NB4 (cell line): ENCODE results near the gene IRF2BP2.
A peak's percentile ranks its signal among the peaks of the same experiment; 100 is the strongest.

Experiments used
- DNase-seq: peaks from one replicate; pipeline ENCODE4 v3.0.0; 2010; ENCODE audit warnings: low read depth
- H3K4me3 ChIP-seq: one replicate; pipeline ENCODE4 v1.5.1; 2011; ENCODE audit warnings: mild to moderate bottlenecking, low read depth, low read length, moderate library complexity
- MYC ChIP-seq: IDR thresholded peaks from 2 replicates; pipeline ENCODE4 v1.6.1; 2011; ENCODE audit warnings: low read depth, low read length
- POLR2A ChIP-seq: IDR thresholded peaks from 2 replicates; pipeline ENCODE4 v1.6.1; 2011; ENCODE audit warnings: mild to moderate bottlenecking; ENCODE audit not compliant: insufficient read length; ENCODE audit errors: extremely low read depth
- TF ChIP-seq, protein P1 (sequence below): IDR thresholded peaks from one replicate; pipeline ENCODE4 v1.5.1; 2012; ENCODE audit warnings: low read depth, low read length
- TF ChIP-seq, protein P2 (sequence below): IDR thresholded peaks from 2 replicates; pipeline ENCODE4 v1.6.1; 2011; ENCODE audit warnings: low read depth, low read length

IRF2BP2 gene

DNA sequence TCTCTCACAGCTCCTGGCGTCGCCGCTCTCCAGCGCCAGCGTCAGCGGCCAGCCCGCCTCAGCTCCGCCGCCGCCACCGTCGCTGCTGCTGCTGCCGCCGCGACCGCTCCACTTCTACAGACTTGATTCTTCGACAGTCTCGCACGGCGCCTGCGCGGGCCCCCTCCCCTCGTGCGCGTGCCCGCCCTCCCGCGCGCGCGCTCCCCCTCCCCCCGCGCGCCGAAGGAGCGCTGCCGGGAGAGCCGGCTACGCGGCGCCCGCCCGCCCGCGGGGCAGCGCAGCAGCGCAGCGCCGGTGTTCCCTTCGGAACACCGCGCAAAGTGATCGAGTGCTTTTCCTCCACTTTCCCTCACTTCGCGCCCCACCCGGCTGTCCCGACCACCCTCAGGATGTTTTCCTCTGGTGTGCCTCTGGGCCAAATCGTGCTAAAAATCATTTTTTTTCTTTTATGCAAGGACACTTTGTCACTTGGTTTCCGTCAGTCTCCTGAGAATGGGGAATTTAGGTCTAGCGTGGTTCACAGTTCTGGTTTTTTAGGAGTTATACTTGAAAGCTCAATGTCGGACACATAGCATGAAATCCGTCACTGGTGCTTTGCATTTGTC lies at the start of gene IRF2BP2:
Gene IRF2BP2, minus strand, starts transcription at position 118 of the 605 bp plus-strand sequence. CDS start 684 bp downstream, outside the sequence.
- peak within 1 kb of the TSS; percentile 95 for H3K4me3 ChIP-seq
- DNase-seq, result peak; percentile 89
- TF ChIP-seq, protein P1, sequence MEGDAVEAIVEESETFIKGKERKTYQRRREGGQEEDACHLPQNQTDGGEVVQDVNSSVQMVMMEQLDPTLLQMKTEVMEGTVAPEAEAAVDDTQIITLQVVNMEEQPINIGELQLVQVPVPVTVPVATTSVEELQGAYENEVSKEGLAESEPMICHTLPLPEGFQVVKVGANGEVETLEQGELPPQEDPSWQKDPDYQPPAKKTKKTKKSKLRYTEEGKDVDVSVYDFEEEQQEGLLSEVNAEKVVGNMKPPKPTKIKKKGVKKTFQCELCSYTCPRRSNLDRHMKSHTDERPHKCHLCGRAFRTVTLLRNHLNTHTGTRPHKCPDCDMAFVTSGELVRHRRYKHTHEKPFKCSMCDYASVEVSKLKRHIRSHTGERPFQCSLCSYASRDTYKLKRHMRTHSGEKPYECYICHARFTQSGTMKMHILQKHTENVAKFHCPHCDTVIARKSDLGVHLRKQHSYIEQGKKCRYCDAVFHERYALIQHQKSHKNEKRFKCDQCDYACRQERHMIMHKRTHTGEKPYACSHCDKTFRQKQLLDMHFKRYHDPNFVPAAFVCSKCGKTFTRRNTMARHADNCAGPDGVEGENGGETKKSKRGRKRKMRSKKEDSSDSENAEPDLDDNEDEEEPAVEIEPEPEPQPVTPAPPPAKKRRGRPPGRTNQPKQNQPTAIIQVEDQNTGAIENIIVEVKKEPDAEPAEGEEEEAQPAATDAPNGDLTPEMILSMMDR, result no peak
- TF ChIP-seq, protein P2, sequence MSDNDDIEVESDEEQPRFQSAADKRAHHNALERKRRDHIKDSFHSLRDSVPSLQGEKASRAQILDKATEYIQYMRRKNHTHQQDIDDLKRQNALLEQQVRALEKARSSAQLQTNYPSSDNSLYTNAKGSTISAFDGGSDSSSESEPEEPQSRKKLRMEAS, result 0 out of 2 replicates have a peak, but pooled peaks have one; percentile 6
- TF ChIP-seq MYC (0 out of 2 replicates have a peak, but pooled peaks have one; percentile 37), POLR2A (no peak)

DNA sequence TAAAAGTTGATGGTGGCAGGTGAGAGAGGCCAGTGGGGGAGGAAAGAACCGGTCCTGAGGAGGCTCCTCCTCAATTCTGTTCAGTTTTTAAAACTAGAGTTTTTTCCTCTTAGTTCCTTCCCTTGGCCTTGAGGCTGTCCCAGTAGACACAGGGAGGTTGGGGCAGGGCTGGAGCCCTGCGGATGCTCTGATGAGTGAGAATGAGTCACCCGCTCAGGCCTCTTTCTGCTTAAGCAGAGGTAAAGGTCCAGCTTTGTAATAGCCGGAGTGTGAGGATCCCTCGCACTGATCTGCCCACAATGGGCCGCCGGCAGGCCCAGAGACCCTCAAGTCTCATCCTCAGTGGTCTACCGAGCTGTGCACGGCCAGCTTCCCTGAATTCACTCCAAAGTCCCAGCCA lies 49.6 kb upstream of the IRF2BP2 start:
- TF ChIP-seq, protein P2, result no peak
- TF ChIP-seq, protein P1, result no peak
- TF ChIP-seq POLR2A (no peak), MYC (no peak)
- H3K4me3 ChIP-seq, result no peak overlapping the region
- DNase-seq, result peak; percentile 71

DNA sequence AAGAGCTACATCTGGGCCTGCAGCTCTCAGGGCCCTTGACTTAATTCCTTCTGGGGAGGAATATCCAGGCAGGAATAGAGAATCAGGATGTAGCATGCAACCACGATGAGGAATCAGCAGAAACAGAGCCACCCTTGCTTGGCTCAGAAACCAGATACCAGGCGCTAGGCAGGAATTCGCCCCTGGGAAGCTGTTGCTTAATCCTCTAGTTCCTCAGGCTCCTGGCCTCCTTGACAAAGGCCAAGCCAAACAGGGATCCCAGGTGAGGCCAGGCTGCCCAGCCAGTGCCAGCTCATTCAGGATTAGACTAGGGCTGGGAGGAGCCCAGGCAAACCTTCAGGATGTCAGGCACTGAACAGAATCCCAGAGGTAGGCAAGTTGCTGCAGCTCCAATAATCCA lies 48.2 kb upstream of the IRF2BP2 start:
- no peak for DNase-seq
- H3K4me3 ChIP-seq, result no peak overlapping the region
- TF ChIP-seq, protein P1, result no peak
- no peak for TF ChIP-seq POLR2A
- no peak for TF ChIP-seq MYC
- TF ChIP-seq, protein P2, result no peak

DNA sequence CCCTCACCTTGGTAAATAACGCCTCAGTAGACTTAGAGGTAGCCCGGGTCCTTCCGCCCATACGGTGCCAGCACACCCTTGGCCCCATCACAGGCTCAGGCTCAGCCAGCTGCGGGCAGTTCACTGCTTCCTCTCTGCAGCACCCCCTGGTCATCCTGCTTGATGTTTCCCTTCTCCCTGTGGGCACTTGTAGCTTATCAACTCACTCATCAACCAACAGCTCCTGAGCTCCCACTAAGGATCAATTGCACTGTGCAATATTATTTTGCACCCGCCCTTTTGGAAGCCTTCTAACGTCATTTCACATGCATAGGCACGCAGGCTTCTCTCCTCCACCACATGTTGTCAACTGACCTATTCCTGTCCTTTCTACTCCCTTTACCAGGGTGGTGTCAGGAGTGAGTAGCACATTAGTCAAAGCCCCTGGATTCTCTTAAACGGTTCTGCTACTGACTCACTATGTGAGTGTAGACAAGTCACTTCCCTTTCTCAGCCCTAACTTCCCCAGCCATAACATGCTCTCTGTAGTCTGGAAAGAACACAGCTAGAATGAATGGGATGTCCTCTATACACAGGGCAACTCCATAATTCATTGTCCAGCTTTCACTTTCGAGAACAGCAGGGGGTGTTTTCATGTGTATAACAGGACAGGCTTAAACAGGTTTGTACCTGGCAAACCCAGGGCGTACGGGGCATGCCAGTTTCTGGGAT lies 47.1 kb upstream of the IRF2BP2 start:
- DNase-seq, result peak; percentile 96
- TF ChIP-seq MYC, result peak; percentile 59
- TF ChIP-seq, protein P1, result no peak
- TF ChIP-seq, protein P2, result peak; percentile 72; the same call in 1 of the 2 replicates
- peak overlapping the region; percentile 41 for H3K4me3 ChIP-seq

DNA sequence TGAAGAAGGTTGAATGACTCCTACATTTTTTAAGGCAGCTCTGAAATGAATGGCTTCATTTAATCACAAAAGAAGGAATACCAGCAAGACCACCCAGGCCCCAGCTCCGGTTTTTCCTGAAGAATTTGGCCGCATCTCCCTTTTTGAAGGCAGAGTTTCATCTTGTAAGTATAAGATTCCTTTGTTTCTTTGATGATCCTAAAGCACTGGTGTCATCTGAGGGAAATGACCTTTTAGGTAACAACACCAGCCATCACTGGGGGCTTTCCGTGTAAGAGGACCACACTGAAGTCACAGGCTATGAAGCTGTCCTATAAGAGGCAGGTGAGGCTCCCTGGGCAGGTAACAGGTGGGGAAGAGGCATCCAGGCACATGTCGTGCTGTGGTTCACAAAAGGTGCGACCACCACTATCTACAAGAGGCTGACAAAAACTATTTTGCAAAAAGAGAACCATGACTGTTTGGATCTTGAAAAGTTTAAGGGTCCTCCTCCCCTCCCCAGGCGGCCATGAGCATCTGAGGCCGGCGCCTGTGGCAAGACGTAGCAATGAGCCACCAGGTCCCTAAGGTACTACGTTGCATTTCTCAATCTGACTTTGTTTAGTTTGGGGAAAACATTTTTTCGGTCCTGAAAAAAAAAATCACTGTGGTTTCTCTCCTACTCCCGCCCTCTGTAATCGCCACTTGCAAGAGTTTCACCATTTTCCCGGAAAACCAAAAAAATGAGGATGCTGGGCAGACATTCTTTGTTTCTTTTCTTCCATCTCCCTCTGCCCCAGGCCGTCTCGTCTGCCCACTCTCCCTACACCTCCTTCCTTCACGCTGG lies 46.3 kb upstream of the IRF2BP2 start:
- TF ChIP-seq, protein P1, result no peak
- TF ChIP-seq POLR2A, result no peak
- TF ChIP-seq, protein P2, result no peak
- TF ChIP-seq MYC, result no peak
- peak overlapping the region; percentile 41 for H3K4me3 ChIP-seq
- DNase-seq, result peak; percentile 49
